HTR-8/SVneo (cell line): ENCODE results near the gene FBXW5.
A peak's percentile ranks its signal among the peaks of the same experiment; 100 is the strongest.

ENCODE experiments used
- DNase-seq: peaks from one replicate; pipeline ENCODE4 v3.0.0; 2011; ENCODE audit warnings: low spot score, mixed read lengths; ENCODE audit not compliant: insufficient read length
- FAIRE-seq: peaks from 2 replicates; lab custom pipeline; 2011; peaks lifted over from hg19 to GRCh38; lab: Jason Lieb, UNC

FBXW5 gene

DNA sequence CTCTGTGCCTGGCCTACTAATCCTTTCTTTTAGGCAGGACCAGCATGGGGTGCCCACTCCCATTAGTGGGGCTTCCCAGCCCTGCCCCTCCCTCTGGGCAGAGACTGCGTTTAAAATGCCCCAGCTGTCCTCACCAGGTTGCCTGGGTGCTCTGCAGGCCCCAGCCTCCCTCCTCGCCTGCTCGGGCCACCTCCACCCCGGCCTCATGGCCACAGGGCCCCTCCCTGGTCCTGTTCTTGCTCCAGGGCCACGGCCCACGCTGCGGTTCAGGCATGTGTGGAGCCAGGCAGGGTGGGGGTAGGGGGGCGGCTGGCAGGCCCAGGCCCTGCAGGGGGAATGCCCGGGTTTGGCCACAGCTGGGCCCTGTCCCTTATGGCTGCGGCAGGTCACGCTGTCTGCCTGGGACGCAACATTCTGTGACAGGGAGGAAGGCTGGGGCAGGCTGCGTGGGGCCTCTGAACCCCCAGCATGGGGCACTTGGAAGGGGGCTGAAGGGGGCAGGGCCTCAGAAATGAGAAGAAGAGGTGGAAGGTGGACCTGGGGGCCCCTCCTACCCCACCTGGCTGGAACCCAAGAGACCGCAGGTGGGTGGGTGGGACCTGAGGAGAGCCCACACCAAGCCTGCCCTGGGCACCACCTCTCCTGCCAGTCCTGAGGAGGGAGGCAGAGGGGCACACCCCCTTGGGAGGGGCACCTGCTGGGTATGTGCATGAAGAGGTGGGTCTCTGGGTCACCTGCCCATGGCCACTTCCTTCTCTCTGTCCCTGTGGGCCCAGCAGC is 7.2 kb upstream of the FBXW5 start, which contains the start of gene LCN12:
Gene LCN12, plus strand, starts transcription at position 733 of the 780 bp plus-strand sequence. CDS start 55 bp downstream, outside the sequence.
- FAIRE-seq (no peak), DNase-seq (no peak)

DNA sequence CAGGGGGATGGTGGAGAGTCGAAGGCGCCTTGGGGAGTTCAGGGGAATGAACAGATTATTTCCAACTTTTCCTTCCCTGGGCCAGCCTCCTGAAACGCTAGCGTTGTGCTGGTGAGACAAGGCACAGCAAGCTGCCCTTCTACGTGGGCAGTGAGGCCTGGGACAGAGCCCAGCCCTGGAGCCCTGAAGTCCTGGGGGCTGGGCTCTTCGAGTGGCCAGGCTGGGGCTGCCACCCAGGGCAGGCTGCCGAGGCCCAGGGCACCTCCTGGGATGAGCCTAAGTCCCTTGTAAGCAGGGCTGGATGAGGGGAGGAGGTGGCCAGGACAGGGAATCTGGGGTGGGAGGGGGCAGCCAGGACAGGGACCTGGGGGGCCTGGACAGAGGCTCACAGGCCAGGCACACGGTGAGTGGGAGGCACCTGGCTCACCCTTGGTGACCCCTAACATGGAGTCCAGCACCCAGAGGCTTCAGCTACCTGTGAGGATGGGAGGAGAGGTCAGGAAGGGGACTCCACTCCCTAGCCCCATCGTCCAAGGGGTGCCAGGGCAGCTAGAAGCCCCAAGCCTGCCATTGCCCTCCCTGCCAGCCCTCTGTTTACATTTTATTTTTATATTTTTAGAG is 6.2 kb upstream of the FBXW5 start:
- FAIRE-seq = no peak

DNA sequence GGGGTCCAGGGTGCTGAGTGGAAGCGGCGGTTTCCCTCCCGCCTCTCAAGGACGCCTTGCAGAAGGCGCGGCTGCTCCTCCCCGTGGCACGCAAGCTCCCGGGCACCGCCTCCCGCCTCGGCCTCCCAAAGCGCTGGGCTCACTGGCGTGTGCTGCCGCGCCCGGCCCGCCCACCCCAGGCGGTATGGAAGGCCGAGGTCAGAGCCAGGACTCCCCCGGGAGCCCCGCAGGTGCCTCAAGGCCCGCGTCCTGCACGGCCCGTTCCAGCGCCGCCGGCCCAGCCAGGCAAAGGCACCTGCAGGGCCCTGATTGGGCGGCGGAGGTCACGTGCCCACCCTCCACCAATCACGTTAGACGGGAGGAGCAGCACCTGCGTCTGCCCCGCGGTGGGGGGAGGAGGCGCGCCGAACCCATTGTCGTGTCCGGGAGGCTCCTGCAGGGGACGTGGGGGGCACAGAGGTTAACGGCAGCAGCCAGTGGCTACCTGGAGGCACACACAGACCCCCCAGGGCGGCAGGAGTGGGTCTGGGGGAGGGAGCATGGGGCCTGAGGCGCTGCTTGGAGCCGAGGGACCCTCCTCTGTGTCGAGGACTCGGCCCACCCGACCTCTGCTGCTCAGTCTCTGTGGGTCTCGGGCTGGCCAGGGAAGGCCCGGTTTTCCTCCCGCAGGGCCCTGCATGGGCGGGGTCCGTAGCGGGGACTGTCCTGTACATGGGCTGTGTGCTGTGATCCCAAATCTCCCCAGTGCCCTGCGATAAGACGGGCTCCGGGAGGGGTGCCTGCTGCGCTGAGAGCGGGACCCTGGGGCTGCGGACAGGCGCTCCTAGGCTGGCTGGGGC is 5.5 kb upstream of the FBXW5 start:
- peak; percentile 81 for FAIRE-seq
- DNase-seq = peak; percentile 98

More for the DNA sequence above, 6.2 kb upstream of the FBXW5 start:
- DNase-seq = no peak

DNA sequence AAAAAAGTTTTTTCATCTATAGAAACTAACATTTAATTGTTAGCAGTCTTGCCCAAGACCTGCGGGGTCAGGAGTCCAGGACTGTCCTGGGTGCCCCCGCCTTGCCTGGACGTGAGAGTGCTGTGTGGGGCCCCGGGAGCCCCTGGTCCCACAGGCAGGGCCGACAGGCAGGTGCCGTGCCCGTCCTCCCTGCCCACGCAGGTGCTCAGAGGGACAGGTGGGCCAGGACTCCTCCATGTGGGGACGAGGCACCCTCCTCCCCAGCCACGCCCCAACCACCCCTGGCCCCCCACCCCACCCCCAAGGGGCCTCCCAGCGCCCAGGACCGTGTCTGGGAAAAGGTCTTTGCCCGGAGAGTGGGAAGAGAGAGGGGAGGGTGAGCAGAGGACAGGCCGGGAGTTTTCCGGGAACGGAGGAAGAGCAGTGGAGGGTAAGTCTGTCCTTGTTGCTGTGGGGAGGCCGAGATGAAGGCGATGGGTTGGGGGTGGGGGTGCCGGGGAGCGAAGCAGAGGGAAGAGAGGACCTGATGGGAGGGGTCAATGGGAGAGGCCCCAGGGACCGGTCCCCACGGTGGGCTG is 4.8 kb upstream of the FBXW5 start:
- FAIRE-seq (no peak), DNase-seq (peak; percentile 11)

DNA sequence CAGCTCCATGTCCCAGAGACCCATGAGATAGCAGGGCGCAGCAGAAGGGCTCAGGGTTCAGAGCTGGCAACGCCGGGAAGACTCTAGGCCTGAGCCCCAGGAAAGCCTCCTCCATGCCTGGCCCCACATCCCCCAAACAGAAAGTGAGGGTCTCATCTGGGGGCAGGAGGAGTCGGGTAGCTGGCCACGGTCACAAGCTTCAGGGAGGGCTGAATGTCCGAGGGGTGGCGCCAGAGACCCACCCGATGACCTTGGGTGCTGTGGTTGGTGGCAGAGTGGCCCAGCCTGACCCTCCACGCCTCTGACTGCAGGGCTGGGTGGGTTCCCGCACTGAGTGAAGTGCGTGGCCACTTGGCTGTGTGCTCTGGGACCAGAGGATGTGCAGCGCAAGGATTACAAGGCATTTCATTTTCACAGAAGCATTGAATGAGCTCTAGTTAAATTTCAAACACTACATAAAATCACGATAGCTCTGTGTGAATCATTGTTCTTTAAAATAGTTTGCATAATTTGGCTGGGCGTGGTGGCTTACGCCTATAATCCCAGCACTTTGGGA is 3.5 kb upstream of the FBXW5 start:
- DNase-seq (peak; percentile 41), FAIRE-seq (no peak)

DNA sequence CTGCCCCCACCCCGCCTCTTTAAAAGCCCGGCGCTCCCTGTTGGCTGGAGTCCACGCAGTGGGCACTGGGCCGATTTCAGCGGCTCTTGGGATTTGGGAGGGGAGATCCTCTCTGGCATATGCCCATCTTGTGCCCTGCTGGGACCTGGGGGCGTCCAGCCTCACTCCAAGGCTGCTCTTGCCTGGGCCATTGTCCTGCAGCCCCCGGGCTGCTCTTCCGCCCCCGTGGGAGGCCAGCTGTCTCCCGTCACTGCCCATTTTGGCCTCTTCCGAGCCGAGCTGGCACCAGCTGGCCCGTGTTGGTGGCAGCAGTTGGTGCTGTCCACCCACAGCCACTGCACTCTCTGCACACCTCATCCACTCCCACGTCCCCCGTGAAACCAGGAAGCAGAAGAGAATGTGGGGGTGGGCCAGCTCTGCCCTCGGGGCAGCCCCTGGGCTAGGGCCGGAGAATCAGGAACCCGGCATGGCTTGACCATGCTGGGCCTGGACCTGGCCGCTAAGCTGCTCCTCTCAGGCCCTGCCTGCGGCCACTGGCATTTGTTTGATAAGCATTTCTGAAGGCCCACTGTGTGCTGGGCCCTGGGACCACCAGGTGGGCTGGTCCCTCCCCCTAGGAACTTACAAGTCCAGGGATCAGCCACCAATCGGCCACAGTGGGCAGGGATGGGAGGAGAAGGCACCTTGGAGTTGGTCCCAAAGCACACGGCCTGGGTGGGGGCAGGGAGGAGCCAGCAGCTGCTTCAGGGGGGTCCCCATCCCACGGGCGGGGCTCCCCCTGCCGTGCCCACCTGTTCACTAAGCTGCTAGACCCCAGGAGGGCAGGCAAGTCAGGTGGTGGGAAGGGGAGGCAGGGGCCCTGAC is 2.7 kb upstream of the FBXW5 start:
- DNase-seq (no peak), FAIRE-seq (no peak)

DNA sequence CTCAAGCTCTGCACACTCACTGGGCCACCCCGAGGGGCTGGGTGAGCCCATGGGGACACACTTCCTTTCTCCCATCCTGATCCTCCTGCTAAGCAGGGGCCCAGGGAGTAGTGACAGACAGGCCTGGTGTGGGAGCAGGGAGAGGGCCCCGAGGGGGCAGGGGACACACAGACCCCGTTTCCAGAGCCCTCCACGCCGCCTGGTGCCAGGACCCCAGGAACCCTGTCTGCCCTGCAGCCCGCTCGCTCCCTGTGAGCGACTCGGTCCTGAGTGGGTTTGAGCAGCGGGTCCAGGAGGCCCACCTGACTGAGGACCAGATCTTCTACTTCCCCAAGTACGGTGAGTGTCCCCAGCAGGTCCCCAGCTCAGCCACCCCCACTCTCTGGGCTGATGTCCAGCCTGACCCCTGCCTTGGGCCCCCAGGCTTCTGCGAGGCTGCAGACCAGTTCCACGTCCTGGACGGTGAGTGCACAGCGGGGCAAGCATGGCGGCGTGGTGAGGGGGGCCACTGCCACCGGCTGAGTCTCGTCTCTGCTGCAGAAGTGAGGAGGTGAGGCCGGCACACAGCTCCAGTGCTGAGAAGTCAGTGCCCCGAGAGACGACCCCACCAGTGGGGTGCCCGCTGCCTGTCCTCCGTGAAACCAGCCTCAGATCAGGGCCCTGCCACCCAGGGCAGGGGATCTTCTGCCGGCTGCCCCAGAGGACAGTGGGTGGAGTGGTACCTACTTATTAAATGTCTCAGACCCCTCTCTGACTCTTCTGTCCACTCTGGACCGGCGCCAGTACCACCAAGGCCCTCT is 1.9 kb upstream of the FBXW5 start:
- FAIRE-seq (no peak), DNase-seq (no peak)

DNA sequence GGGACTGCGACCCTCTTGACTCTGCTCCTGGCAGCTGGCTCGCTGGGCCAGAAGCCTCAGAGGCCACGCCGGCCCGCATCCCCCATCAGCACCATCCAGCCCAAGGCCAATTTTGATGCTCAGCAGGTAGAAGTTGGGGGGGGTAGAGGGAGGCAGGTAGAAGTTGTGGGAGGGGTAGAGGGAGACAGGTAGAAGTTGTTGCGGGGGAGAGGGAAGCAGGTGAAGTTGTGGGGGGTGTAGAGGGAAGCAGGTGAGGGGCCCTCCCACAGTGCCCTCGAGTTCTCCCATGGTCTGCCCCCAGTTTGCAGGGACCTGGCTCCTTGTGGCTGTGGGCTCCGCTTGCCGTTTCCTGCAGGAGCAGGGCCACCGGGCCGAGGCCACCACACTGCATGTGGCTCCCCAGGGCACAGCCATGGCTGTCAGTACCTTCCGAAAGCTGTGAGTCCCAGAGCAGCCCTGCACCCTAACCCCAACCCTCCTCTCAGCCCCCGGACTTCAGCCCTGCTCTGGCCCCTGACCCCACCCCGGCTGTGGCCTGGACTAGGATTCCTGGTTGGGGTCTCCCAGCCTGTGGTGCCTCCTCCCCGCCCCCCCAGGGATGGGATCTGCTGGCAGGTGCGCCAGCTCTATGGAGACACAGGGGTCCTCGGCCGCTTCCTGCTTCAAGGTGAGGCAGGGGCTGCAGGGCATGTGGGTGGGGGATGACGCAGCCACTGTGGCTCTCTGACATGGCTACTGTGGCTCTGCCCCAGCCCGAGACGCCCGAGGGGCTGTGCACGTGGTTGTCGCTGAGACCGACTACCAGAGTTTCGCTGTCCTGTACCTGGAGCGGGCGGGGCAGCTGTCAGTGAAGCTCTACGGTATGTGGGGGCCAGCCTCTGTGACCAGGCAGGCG is 1.0 kb upstream of the FBXW5 start:
- DNase-seq (no peak), FAIRE-seq (no peak)

DNA sequence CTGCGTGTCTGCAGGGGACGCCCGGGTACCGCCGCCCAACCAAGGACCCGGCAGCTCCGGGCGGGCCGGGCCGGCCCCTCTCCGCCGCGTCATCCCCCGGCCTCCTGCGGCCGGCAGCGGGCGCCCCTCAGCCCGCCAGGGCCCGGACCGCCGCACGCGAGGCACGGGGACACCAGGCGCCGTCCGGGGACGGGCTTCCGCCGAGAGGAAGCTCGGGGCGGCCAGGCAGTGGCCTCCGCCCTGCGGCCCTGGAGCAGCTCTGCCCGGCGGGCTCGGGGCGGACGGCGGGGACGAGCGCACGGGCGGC is 373 bp downstream of the FBXW5 start:
- peak; percentile 36 for DNase-seq
- no peak for FAIRE-seq

DNA sequence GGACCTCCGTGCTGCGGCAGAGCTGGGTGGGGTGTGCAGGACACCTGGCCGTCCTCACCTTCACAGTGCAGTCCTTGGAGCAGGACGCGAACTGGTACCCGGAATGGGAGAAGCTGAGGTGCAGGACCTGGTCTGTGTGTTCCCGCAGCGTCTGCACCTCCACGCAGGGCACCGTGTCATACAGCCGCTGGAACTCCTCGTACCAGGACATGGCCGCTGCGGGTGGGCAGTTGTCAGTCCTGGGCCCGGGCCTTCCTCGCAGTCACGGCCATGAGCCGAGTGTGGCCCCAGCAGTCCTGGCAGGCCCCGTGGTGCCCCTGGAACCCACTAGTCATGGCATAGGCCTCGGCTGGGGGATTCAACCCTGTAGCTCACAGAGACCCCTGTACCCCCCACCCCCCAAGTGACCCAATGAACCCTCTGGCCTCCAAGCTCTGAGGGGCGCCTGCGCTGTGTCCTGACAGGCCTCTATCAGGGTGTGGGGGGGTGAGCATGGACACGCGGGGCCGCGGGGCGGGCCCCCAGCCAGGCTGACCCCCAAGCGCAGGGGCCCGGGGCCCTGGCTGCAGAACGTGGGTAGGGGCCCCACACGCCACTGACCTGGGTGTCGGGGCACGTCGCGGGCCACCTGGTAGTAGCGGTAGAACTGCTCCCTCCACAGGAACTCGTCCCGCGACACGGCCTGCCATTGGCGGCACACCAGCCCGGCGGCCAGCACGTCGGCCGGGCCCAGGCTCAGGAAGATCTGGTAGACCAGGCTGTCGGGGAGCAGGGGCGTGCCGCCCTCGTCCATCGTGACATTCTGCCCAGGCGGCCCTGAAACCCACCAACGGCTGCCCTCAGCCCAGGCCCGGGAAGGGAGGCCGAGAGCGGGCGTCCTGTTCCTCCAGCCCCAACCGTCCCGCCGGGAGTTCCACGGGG is 987 bp downstream of the FBXW5 start:
- peak; percentile 31 for DNase-seq
- no peak for FAIRE-seq

DNA sequence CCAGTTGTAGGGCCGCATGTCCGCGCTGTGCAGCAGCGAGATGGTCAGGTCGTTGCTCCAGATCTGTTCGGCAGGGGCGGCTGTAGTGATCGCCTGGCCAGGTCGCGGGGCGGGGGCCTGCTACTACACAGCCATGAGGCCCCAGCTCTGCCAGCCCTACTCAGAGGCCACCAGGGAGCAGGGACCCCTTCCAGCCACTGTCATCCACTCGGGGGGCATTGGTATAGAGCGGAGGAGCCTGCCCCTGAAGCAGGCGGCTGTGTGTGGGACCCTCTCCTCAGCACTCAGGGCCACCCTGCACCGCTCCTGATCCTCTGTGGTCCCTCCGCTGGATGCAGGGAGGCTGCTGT is 1.7 kb downstream of the FBXW5 start:
- DNase-seq (no peak), FAIRE-seq (no peak)

DNA sequence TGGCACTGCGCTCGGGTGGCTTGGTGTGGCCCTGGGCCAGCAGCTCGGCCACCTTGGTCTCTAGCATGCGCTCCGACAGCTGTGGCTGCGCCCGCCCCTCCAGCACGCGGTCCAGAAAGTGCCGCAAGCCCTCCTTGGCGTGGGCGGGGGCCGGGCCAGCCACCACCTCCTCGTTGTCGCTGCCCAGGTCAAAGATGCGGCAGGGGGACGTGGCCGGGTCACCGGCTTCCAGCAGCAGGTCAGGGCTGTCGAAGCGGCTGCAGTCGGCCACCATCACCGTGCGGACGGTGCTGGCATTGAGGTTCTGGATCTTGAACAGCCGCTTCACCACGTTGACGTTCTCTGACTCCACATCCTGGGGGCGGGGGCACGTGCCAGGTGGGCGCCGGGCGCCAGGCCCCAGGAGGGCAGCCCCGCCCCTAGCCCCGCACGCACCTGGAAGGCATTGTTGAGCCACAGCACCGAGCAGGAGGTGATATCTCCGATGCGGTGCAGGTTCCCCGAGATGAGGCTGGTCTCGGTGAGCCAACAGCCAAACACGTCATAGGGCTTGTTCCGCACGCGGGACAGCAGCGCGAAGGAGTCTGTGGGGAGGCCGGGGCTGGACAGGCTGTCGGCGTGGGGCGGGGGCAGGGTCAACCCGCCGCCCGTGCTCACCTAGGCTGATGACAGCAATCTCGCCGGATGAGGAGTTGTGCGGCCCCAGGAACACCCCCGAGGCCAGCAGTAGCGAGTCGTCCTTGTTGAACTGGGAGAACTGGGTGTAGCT is 2.2 kb downstream of the FBXW5 start:
- DNase-seq (no peak), FAIRE-seq (no peak)

DNA sequence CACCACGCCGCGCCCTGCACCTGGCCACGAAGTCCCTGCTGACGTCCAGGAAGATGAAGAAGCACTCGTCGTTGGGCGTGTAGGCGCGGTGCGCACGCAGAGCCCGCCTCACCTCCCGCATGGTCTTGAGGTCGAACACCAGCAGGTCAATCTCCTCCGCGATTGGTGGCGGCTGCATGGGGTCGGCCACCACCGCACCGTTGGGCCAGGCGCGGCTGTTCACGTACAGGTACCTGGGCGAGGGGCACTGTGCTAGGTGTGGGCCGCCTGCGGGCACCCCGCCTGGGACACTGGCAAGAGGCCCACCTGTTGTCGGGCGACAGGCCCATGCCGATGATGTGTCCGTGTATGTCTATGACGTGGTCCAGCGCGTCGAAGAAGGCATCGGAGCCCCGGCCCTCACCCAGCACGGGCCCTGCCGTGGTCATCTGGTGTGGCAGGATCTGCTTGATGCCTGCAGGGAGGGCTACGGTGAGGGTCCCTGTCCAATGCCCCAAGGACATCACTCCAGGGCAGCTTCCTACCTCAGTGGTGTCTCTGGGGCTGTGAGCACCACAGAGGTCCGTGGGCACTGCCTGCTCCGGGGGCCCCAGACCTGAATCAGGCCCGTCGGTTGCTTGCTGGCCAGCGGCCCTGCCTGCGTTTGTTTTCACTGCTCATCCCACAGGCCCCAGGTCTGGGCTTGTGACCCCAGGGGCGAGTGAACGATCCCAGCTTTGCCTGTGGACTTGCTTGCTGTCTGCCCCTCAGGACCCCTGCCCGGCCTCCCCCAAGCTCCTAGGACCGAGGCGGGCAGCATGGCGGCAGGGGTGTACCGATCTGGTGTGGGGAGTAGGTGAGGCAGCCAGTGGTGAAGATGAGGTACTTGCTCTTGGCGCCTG is 3.1 kb downstream of the FBXW5 start:
- FAIRE-seq (no peak), DNase-seq (no peak)

DNA sequence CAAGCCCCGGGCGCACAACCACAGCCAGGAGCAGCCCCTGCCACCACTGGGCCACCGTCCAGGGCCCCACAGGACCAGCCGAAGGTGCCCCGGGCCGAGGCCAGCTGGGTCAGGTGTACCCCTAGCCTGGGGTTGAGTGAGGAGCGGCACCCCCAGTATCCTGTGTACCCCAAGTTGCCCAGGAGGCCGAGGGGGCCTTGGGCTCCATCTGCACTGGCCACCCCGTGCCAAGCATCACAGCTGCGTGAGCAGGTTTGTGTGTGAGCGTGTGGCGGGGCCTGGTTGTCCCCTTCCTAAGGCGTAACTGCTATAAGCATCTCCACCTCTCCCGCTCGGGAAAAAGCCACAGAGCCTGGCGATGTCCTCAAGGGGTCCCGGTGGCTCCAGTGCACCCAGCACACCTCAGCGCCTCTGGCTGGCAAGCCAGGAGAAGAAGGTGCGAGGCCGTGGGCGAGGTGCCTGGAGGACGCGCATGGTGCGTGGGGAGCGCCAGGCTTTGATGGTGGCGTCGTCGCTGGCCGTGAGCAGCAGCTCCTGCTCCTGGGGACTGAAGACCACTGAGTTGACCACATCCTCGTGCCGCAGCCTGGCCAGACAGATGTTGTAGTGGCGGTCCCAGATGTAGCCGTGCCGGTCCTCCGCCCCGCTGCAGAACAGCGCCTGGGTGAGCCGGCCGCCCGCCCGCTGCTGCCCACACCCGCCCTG is 3.9 kb downstream of the FBXW5 start:
- DNase-seq (no peak), FAIRE-seq (no peak)
